Esophagus squamous epithelium (tissue), 4 donors: ENCODE data around the gene ITIH5.

ENCODE experiments used
- POLR2A ChIP-seq, 4 donors: fragments of 450-650 bp; IDR thresholded peaks; one replicate each; pipeline ENCODE4 v1.6.1; 2017; ENCODE audit warnings: antibody characterized with exemption in 4 of 4, mild to moderate bottlenecking in 4 of 4, moderate library complexity in 3 of 4
- TF ChIP-seq, protein P1 (sequence below), 6 experiments: fragments of 450-650 bp in 4 of 6; fragments of 200-600 bp in 2 of 6; sonication (generic) in 2 of 6; IDR thresholded peaks; one replicate each; pipeline ENCODE4 v1.5.1; 2016 to 2019; ENCODE audit warnings: antibody characterized with exemption in 6 of 6, mild to moderate bottlenecking in 4 of 6, moderate library complexity in 4 of 6

DNA sequence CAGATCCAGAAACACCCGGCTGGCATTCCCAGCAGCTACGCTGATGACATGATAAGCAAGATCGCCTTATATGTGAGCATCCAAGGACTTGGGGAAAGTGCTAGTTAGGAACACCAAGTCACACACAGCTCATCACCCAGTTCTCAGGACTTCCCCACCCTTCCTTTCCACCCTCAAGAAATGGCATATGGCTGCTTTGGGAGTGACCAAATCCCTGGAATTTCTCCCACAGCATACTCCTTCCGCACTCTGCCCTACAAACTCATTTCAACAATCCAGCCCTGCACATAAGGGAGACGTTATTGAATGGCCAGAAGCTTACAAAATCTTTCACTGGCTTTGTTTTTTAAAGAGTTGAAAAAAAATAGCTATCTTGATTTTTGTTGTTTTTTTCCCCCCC lies 4.2 kb downstream of the ITIH5 start:
- TF ChIP-seq, protein P1, sequence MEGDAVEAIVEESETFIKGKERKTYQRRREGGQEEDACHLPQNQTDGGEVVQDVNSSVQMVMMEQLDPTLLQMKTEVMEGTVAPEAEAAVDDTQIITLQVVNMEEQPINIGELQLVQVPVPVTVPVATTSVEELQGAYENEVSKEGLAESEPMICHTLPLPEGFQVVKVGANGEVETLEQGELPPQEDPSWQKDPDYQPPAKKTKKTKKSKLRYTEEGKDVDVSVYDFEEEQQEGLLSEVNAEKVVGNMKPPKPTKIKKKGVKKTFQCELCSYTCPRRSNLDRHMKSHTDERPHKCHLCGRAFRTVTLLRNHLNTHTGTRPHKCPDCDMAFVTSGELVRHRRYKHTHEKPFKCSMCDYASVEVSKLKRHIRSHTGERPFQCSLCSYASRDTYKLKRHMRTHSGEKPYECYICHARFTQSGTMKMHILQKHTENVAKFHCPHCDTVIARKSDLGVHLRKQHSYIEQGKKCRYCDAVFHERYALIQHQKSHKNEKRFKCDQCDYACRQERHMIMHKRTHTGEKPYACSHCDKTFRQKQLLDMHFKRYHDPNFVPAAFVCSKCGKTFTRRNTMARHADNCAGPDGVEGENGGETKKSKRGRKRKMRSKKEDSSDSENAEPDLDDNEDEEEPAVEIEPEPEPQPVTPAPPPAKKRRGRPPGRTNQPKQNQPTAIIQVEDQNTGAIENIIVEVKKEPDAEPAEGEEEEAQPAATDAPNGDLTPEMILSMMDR (IDR thresholded peaks at IDR 0.05), result no peak
- TF ChIP-seq POLR2A (IDR thresholded peaks at IDR 0.05), result no peak
